Measurements from ENCODE around the gene UBE2L5.
"Not testable (repeated sequence)": the region's sequence is repeated elsewhere in the genome, so short reads cannot be mapped to it uniquely, and the experiment has no call there.

Gene UBE2L5

GRCh38 chr13:30429721-30430694 is 7.7 kb downstream of the UBE2L5 start:
- Histone ChIP-seq H3K27ac (peak overlapping the region in 11 of 21 experiments; percentile 12 to 65 (median 41)), H3K4me3 (no peak overlapping the region)

GRCh38 chr13:30431269-30431940 is 9.1 kb downstream of the UBE2L5 start:
- Histone ChIP-seq H3K4me3 (no peak overlapping the region), H3K27ac (peak overlapping the region in 7 of 21 experiments; percentile 7 to 65 (median 41))

- Histone ChIP-seq H3K27ac (no peak overlapping the region), H3K4me3 (no peak overlapping the region)
Observed at GRCh38 chr13:30435911-30436451, 13.7 kb downstream of the UBE2L5 start.

- Histone ChIP-seq H3K27ac (no peak overlapping the region), H3K4me3 (no peak overlapping the region)
Observed at GRCh38 chr13:30437177-30437576, 14.9 kb downstream of the UBE2L5 start.

- Histone ChIP-seq H3K4me3 (no peak overlapping the region), H3K27ac (no peak overlapping the region)
Observed at GRCh38 chr13:30438286-30438685, 16.0 kb downstream of the UBE2L5 start.

GRCh38 chr13:30440910-30441703 is 18.8 kb downstream of the UBE2L5 start:
- Histone ChIP-seq H3K27ac (no peak overlapping the region), H3K4me3 (no peak overlapping the region)

GRCh38 chr13:30442926-30443325 is 20.6 kb downstream of the UBE2L5 start:
- Histone ChIP-seq H3K27ac (no peak overlapping the region), H3K4me3 (no peak overlapping the region)

- H3K27ac ChIP-seq, H3K4me3 ChIP-seq: not testable (repeated sequence)
Observed at GRCh38 chr13:30443491-30443890, 21.2 kb downstream of the UBE2L5 start.

GRCh38 chr13:30443957-30444404 is 21.7 kb downstream of the UBE2L5 start:
- Histone ChIP-seq H3K27ac (peak overlapping the region in 1 of 21 experiments; percentile 57), H3K4me3 (no peak overlapping the region)

GRCh38 chr13:30446126-30446500 is 23.8 kb downstream of the UBE2L5 start:
- Histone ChIP-seq H3K27ac (peak overlapping the region in 18 of 21 experiments; percentile 3 to 79 (median 57)), H3K4me3 (peak overlapping the region in 6 of 7 experiments; percentile 19 to 40 (median 31))

- H3K4me3 ChIP-seq = no peak overlapping the region
- no peak overlapping the region for H3K27ac ChIP-seq
Observed at GRCh38 chr13:30448441-30448840, 26.1 kb downstream of the UBE2L5 start.

- no peak overlapping the region for H3K4me3 ChIP-seq
- no peak overlapping the region for H3K27ac ChIP-seq
Observed at GRCh38 chr13:30450066-30450465, 27.8 kb downstream of the UBE2L5 start.

- not testable (repeated sequence) for H3K27ac ChIP-seq
Observed at GRCh38 chr13:30451476-30451875, 29.2 kb downstream of the UBE2L5 start.

GRCh38 chr13:30453727-30454126 is 31.4 kb downstream of the UBE2L5 start:
- no peak overlapping the region for H3K4me3 ChIP-seq
- H3K27ac ChIP-seq = no peak overlapping the region

More at GRCh38 chr13:30451476-30451875, 29.2 kb downstream of the UBE2L5 start:
- not testable (repeated sequence) for H3K4me3 ChIP-seq

GRCh38 chr13:30454991-30455390 is 32.7 kb downstream of the UBE2L5 start:
- Histone ChIP-seq H3K27ac (no peak overlapping the region), H3K4me3 (no peak overlapping the region)

- H3K27ac ChIP-seq = no peak overlapping the region
Observed at GRCh38 chr13:30456290-30456689, 34.0 kb downstream of the UBE2L5 start.

GRCh38 chr13:30457306-30457891 is 35.1 kb downstream of the UBE2L5 start:
- H3K4me3 ChIP-seq = no peak overlapping the region
- no peak overlapping the region for H3K27ac ChIP-seq

More at GRCh38 chr13:30456290-30456689, 34.0 kb downstream of the UBE2L5 start:
- no peak overlapping the region for H3K4me3 ChIP-seq

GRCh38 chr13:30461279-30462066 is 39.2 kb downstream of the UBE2L5 start:
- H3K27ac ChIP-seq = peak overlapping the region in 3 of 21 experiments; percentile 5 to 99 (median 95)
- not testable (repeated sequence) for H3K4me3 ChIP-seq
